ENCODE results near the gene PAPLN. TPM values are rescaled to one million over a fixed set of nuclear protein-coding genes. Genes with fewer than 3 reads are reported as not detected.

The PAPLN gene
- total and polyA plus RNA-seq, 2 experiments from 2014 or later, result 7.6 to 13.4 TPM

- no peak overlapping the region for H3K4me2 ChIP-seq
- peaks cover 6% of the 10 kb centered on the region for H3K27me3 ChIP-seq
- H3K79me2 ChIP-seq, result no peaks in the 10 kb centered on the region
- no peak overlapping the region for H3K27ac ChIP-seq
- peak; percentile 29 for DNase-seq (ENCODE audit: low spot score)
- no peak overlapping the region for H3K4me3 ChIP-seq
- no peaks in the 10 kb centered on the region for H3K9me3 ChIP-seq (ENCODE audit: low read depth)
- no peak overlapping the region for H2AFZ ChIP-seq
- peak; percentile 23 for TF ChIP-seq CTCF (IDR thresholded peaks at IDR 0.05; ENCODE audit: poor library complexity)
- no peak for TF ChIP-seq EZH2 (IDR thresholded peaks at IDR 0.05; ENCODE audit: borderline replicate concordance)
- 70% methylated on average over 19 of the region's 19 CpGs for WGBS (ENCODE audit: low lambda C conversion rate, missing lambda C conversion rate)
- no peaks in the 10 kb centered on the region for H4K20me1 ChIP-seq (ENCODE audit: insufficient read depth, poor library complexity, severe bottlenecking)
- peaks cover 48% of the 10 kb centered on the region for H3K4me1 ChIP-seq (ENCODE audit: insufficient read depth)
- no peaks in the 10 kb centered on the region for H3K9me2 ChIP-seq (replicated peaks; ENCODE audit: insufficient read depth)
- no peaks in the 10 kb centered on the region for H3K36me3 ChIP-seq (replicated peaks; ENCODE audit: insufficient read depth, low read depth)
Observed at GRCh38 chr14:73231981-73232851, 5.1 kb upstream of the PAPLN start.

- no peak overlapping the region for H3K4me3 ChIP-seq
- WGBS (ENCODE audit: low lambda C conversion rate, missing lambda C conversion rate), result 81% methylated on average over 8 of the region's 8 CpGs
- TF ChIP-seq EZH2 (IDR thresholded peaks at IDR 0.05; ENCODE audit: borderline replicate concordance), result no peak
- TF ChIP-seq EZH2phosphoT487 (IDR thresholded peaks at IDR 0.05; ENCODE audit: low read depth, severe bottlenecking, unreplicated experiment), result no peak
- TF ChIP-seq CTCF (IDR thresholded peaks at IDR 0.05; ENCODE audit: poor library complexity), result no peak
- no peaks in the 10 kb centered on the region for H4K20me1 ChIP-seq (ENCODE audit: insufficient read depth, poor library complexity, severe bottlenecking)
- H3K4me2 ChIP-seq, result no peak overlapping the region
- H3K36me3 ChIP-seq (replicated peaks; ENCODE audit: insufficient read depth, low read depth), result no peaks in the 10 kb centered on the region
- H3K9me3 ChIP-seq (ENCODE audit: low read depth), result no peaks in the 10 kb centered on the region
- peaks cover 50% of the 10 kb centered on the region for H3K4me1 ChIP-seq (ENCODE audit: insufficient read depth)
- H3K27ac ChIP-seq, result no peak overlapping the region
- no peaks in the 10 kb centered on the region for H3K79me2 ChIP-seq
- H2AFZ ChIP-seq, result no peak overlapping the region
- peaks cover 13% of the 10 kb centered on the region for H3K27me3 ChIP-seq
- DNase-seq (ENCODE audit: low spot score), result no peak
- H3K9me2 ChIP-seq (replicated peaks; ENCODE audit: insufficient read depth), result no peaks in the 10 kb centered on the region
Observed at GRCh38 chr14:73232984-73233383, 4.3 kb upstream of the PAPLN start.

GRCh38 chr14:73233564-73233963, 3.7 kb upstream of the PAPLN start:
- Histone ChIP-seq H3K36me3 (replicated peaks; ENCODE audit: insufficient read depth, low read depth) (no peaks in the 10 kb centered on the region), H3K4me3 (no peak overlapping the region), H4K20me1 (ENCODE audit: insufficient read depth, poor library complexity, severe bottlenecking) (no peaks in the 10 kb centered on the region), H2AFZ (no peak overlapping the region), H3K9me2 (replicated peaks; ENCODE audit: insufficient read depth) (no peaks in the 10 kb centered on the region), H3K27ac (no peak overlapping the region), H3K4me2 (no peak overlapping the region), H3K79me2 (no peaks in the 10 kb centered on the region), H3K27me3 (peaks cover 13% of the 10 kb centered on the region), H3K4me1 (ENCODE audit: insufficient read depth) (peaks cover 51% of the 10 kb centered on the region), H3K9me3 (ENCODE audit: low read depth) (no peaks in the 10 kb centered on the region)
- DNase-seq (ENCODE audit: low spot score), result no peak
- 94% methylated on average over 10 of the region's 10 CpGs for WGBS (ENCODE audit: low lambda C conversion rate, missing lambda C conversion rate)
- TF ChIP-seq CTCF (IDR thresholded peaks at IDR 0.05; ENCODE audit: poor library complexity) (no peak), EZH2 (IDR thresholded peaks at IDR 0.05; ENCODE audit: borderline replicate concordance) (no peak), EZH2phosphoT487 (IDR thresholded peaks at IDR 0.05; ENCODE audit: low read depth, severe bottlenecking, unreplicated experiment) (no peak)

Measured in hepatocyte (in vitro differentiated cells).